ENCODE results near the gene JAGN1.

GRCh38 chr3:9933561-9934234 is 43.3 kb downstream of the JAGN1 start, which contains the start of gene CRELD1:
- TF ChIP-seq JUN (IDR thresholded peaks at IDR 0.05; ENCODE audit: low read depth, low read length) (no peak), MAX (IDR thresholded peaks at IDR 0.05) (peak; percentile 96), EZH2 (IDR thresholded peaks at IDR 0.05; ENCODE audit: low read depth, low read length, severe bottlenecking) (no peak), RNF2 (IDR thresholded peaks at IDR 0.05; ENCODE audit: borderline replicate concordance, low read depth, low read length, missing control alignments, poor library complexity, severe bottlenecking) (no peak), CHD2 (IDR thresholded peaks at IDR 0.05; ENCODE audit: low read length) (peak; percentile 66), POLR2A (IDR thresholded peaks at IDR 0.05; ENCODE audit: control extremely low read depth in 1 of 2, low read depth in 2 of 2, low read length in 2 of 2) (peak; percentile 53 to 72; a peak in 2 of 3 replicates), SRF (IDR thresholded peaks at IDR 0.05; ENCODE audit: low read depth, low read length) (no peak), EGR1 (IDR thresholded peaks at IDR 0.05; ENCODE audit: borderline replicate concordance, low read depth, low read length) (no peak), TCF12 (IDR thresholded peaks at IDR 0.05; ENCODE audit: low read depth, low read length) (no peak), NRF1 (IDR thresholded peaks at IDR 0.05; ENCODE audit: low read depth, low read length) (no peak), CREB1 (IDR thresholded peaks at IDR 0.05) (peak; percentile 87)
- TF ChIP-seq, protein P1, sequence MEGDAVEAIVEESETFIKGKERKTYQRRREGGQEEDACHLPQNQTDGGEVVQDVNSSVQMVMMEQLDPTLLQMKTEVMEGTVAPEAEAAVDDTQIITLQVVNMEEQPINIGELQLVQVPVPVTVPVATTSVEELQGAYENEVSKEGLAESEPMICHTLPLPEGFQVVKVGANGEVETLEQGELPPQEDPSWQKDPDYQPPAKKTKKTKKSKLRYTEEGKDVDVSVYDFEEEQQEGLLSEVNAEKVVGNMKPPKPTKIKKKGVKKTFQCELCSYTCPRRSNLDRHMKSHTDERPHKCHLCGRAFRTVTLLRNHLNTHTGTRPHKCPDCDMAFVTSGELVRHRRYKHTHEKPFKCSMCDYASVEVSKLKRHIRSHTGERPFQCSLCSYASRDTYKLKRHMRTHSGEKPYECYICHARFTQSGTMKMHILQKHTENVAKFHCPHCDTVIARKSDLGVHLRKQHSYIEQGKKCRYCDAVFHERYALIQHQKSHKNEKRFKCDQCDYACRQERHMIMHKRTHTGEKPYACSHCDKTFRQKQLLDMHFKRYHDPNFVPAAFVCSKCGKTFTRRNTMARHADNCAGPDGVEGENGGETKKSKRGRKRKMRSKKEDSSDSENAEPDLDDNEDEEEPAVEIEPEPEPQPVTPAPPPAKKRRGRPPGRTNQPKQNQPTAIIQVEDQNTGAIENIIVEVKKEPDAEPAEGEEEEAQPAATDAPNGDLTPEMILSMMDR (IDR thresholded peaks at IDR 0.05; ENCODE audit: control extremely low read depth in 1 of 3, insufficient read depth in 1 of 3, low read depth in 1 of 3, low read length in 3 of 3), result no peak
- TF ChIP-seq, protein P2, sequence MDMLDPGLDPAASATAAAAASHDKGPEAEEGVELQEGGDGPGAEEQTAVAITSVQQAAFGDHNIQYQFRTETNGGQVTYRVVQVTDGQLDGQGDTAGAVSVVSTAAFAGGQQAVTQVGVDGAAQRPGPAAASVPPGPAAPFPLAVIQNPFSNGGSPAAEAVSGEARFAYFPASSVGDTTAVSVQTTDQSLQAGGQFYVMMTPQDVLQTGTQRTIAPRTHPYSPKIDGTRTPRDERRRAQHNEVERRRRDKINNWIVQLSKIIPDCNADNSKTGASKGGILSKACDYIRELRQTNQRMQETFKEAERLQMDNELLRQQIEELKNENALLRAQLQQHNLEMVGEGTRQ (IDR thresholded peaks at IDR 0.05; ENCODE audit: low read length), result peak; percentile 37; the same call in 1 of the 2 replicates
- TF ChIP-seq, protein P3, sequence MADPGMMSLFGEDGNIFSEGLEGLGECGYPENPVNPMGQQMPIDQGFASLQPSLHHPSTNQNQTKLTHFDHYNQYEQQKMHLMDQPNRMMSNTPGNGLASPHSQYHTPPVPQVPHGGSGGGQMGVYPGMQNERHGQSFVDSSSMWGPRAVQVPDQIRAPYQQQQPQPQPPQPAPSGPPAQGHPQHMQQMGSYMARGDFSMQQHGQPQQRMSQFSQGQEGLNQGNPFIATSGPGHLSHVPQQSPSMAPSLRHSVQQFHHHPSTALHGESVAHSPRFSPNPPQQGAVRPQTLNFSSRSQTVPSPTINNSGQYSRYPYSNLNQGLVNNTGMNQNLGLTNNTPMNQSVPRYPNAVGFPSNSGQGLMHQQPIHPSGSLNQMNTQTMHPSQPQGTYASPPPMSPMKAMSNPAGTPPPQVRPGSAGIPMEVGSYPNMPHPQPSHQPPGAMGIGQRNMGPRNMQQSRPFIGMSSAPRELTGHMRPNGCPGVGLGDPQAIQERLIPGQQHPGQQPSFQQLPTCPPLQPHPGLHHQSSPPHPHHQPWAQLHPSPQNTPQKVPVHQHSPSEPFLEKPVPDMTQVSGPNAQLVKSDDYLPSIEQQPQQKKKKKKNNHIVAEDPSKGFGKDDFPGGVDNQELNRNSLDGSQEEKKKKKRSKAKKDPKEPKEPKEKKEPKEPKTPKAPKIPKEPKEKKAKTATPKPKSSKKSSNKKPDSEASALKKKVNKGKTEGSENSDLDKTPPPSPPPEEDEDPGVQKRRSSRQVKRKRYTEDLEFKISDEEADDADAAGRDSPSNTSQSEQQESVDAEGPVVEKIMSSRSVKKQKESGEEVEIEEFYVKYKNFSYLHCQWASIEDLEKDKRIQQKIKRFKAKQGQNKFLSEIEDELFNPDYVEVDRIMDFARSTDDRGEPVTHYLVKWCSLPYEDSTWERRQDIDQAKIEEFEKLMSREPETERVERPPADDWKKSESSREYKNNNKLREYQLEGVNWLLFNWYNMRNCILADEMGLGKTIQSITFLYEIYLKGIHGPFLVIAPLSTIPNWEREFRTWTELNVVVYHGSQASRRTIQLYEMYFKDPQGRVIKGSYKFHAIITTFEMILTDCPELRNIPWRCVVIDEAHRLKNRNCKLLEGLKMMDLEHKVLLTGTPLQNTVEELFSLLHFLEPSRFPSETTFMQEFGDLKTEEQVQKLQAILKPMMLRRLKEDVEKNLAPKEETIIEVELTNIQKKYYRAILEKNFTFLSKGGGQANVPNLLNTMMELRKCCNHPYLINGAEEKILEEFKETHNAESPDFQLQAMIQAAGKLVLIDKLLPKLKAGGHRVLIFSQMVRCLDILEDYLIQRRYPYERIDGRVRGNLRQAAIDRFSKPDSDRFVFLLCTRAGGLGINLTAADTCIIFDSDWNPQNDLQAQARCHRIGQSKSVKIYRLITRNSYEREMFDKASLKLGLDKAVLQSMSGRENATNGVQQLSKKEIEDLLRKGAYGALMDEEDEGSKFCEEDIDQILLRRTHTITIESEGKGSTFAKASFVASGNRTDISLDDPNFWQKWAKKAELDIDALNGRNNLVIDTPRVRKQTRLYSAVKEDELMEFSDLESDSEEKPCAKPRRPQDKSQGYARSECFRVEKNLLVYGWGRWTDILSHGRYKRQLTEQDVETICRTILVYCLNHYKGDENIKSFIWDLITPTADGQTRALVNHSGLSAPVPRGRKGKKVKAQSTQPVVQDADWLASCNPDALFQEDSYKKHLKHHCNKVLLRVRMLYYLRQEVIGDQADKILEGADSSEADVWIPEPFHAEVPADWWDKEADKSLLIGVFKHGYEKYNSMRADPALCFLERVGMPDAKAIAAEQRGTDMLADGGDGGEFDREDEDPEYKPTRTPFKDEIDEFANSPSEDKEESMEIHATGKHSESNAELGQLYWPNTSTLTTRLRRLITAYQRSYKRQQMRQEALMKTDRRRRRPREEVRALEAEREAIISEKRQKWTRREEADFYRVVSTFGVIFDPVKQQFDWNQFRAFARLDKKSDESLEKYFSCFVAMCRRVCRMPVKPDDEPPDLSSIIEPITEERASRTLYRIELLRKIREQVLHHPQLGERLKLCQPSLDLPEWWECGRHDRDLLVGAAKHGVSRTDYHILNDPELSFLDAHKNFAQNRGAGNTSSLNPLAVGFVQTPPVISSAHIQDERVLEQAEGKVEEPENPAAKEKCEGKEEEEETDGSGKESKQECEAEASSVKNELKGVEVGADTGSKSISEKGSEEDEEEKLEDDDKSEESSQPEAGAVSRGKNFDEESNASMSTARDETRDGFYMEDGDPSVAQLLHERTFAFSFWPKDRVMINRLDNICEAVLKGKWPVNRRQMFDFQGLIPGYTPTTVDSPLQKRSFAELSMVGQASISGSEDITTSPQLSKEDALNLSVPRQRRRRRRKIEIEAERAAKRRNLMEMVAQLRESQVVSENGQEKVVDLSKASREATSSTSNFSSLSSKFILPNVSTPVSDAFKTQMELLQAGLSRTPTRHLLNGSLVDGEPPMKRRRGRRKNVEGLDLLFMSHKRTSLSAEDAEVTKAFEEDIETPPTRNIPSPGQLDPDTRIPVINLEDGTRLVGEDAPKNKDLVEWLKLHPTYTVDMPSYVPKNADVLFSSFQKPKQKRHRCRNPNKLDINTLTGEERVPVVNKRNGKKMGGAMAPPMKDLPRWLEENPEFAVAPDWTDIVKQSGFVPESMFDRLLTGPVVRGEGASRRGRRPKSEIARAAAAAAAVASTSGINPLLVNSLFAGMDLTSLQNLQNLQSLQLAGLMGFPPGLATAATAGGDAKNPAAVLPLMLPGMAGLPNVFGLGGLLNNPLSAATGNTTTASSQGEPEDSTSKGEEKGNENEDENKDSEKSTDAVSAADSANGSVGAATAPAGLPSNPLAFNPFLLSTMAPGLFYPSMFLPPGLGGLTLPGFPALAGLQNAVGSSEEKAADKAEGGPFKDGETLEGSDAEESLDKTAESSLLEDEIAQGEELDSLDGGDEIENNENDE (IDR thresholded peaks at IDR 0.05; ENCODE audit: insufficient replicate concordance, low read length), result no peak
